HepG2 (cell line): Measurements from ENCODE around the gene WNT5B. TPM values are rescaled to one million over a fixed set of nuclear protein-coding genes. Genes with fewer than 3 reads are reported as not detected.

ENCODE experiments used
- HES4 ChIP-seq: sonication (generic); formaldehyde crosslinking; IDR thresholded peaks from 2 replicates; pipeline ENCODE4 v1.9.0; 2021; ENCODE audit warnings: mild to moderate bottlenecking, missing genetic modification reagents, borderline replicate concordance
- NCOA1 ChIP-seq: sonication (generic); formaldehyde crosslinking; IDR thresholded peaks from 2 replicates; pipeline ENCODE4 v1.9.0; 2021; ENCODE audit warnings: missing genetic modification reagents
- NFKB2 ChIP-seq: sonication (generic); formaldehyde crosslinking; IDR thresholded peaks from 2 replicates; pipeline ENCODE4 v1.4.0; 2020; ENCODE audit warnings: missing genetic modification reagents, borderline replicate concordance
- NPAS2 ChIP-seq: sonication (generic); formaldehyde crosslinking; IDR thresholded peaks from 2 replicates; pipeline ENCODE4 v1.8.0; 2022; ENCODE audit warnings: mild to moderate bottlenecking, missing genetic modification reagents, borderline replicate concordance
- RCOR2 ChIP-seq: IDR thresholded peaks from 2 replicates; pipeline ENCODE4 v1.6.1; 2016; ENCODE audit warnings: missing biosample characterization, missing genetic modification reagents
- SNAI1 ChIP-seq: sonication (generic); formaldehyde crosslinking; IDR thresholded peaks from 2 replicates; pipeline ENCODE4 v1.5.0; 2020; ENCODE audit warnings: mild to moderate bottlenecking, missing genetic modification reagents, borderline replicate concordance
- ZFP36L2 ChIP-seq: sonication (generic); formaldehyde crosslinking; IDR thresholded peaks from 2 replicates; pipeline ENCODE4 v1.4.0; 2020; ENCODE audit warnings: missing genetic modification reagents
- polyA plus RNA-seq, 8 experiments: library from polyadenylated mRNA; depleted of rRNA in 3 of 8; stranded (reverse) in 7 of 8; unstranded in 1 of 8; fragments of >200 nt; fragmentation: Illumina TruSeq in 4 of 8; extraction: Trizol in 4 of 8; gene quantifications; 2 replicates each; pipeline versions ENCODE4 v1.2.1 to v1.2.3, GENCODE V29; 2011 to 2016; ENCODE audit warnings: low read depth in 4 of 8, missing spikeins in 1 of 8, mixed read lengths in 1 of 8; ENCODE audit not compliant: insufficient read depth in 1 of 8
- total RNA-seq, 5 experiments: library from RNA; depleted of rRNA; stranded (reverse); fragments of >200 nt; fragmentation: Illumina TruSeq; extraction: Trizol; gene quantifications; 2 replicates each; pipeline ENCODE4 v1.2.3, GENCODE V29; 2016; ENCODE audit warnings: low read depth in 1 of 5
- TF ChIP-seq, protein P1 (sequence below), 2 experiments: sonication (generic) in 1 of 2; formaldehyde crosslinking in 1 of 2; IDR thresholded peaks; 2 replicates each; pipeline versions ENCODE4 v1.6.1 to v1.9.0; 2014 to 2022; ENCODE audit warnings: antibody characterized with exemption in 1 of 2, borderline replicate concordance in 1 of 2, inconsistent platforms in 1 of 2, low read depth in 1 of 2, missing genetic modification reagents in 1 of 2
- TF ChIP-seq, protein P2 (sequence below): sonication (generic); formaldehyde crosslinking; IDR thresholded peaks from 2 replicates; pipeline ENCODE4 v1.5.1; 2020; ENCODE audit warnings: missing genetic modification reagents, mild to moderate bottlenecking, borderline replicate concordance
- TF ChIP-seq, protein P3 (sequence below): IDR thresholded peaks from 2 replicates; pipeline ENCODE4 v1.6.1; 2016; ENCODE audit warnings: low read depth, missing genetic modification reagents, missing compliant biosample characterization
- TF ChIP-seq, protein P4 (sequence below): sonication (generic); formaldehyde crosslinking; IDR thresholded peaks from 2 replicates; pipeline ENCODE4 v1.8.0; 2022; ENCODE audit warnings: mild to moderate bottlenecking, missing genetic modification reagents, borderline replicate concordance

The WNT5B gene
- total and polyA plus RNA-seq, 2 of the 13 experiments (the other 11 are each of a cell fraction or from before 2014, with no cell fraction given): 0.04 TPM; not detected in 1

DNA sequence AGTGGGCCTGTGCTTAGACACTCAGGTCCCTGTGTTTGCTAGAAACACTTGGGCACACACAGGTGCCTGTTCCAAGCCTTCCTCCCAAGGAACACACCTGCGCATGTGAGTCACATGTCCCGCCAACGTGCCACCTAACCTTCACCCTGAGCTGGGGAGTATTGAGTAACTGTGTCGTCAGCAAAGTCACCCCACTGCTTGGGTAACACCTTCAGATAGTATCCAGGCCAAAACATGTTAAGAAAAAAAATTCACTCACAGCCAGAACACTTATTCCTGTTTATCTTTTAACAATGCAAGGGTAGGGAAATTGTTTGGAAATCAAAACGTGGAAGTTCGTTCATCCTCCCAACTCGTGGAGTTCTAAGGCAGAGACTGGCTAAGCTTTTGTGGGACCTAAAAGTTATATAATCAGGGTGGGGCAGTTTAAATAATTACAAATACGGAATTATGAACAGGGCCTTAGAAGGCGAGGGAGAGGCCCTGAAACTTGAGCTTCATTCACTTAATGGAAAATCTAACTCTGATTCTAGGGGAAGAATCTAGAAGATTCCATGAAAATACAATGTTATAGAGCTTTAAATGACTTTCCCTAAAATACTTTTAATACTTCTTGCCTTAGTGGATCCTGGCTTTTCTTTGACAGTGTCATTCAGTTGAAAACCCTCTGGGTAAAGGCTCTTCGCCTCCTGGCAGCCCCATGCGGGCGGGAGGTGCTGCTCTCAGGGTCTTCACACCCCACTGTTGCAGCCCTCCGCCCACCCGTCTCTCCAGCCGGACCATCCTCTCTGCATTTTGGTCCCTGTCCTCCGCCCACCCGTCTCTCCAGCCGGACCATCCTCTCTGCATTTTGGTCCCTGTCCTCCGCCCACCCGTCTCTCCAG lies 31.5 kb downstream of the WNT5B start (continued):
- peak; percentile 93; the same call in 1 of the 2 replicates for TF ChIP-seq NPAS2 (CRISPR knock-in tag)
- TF ChIP-seq, protein P1, sequence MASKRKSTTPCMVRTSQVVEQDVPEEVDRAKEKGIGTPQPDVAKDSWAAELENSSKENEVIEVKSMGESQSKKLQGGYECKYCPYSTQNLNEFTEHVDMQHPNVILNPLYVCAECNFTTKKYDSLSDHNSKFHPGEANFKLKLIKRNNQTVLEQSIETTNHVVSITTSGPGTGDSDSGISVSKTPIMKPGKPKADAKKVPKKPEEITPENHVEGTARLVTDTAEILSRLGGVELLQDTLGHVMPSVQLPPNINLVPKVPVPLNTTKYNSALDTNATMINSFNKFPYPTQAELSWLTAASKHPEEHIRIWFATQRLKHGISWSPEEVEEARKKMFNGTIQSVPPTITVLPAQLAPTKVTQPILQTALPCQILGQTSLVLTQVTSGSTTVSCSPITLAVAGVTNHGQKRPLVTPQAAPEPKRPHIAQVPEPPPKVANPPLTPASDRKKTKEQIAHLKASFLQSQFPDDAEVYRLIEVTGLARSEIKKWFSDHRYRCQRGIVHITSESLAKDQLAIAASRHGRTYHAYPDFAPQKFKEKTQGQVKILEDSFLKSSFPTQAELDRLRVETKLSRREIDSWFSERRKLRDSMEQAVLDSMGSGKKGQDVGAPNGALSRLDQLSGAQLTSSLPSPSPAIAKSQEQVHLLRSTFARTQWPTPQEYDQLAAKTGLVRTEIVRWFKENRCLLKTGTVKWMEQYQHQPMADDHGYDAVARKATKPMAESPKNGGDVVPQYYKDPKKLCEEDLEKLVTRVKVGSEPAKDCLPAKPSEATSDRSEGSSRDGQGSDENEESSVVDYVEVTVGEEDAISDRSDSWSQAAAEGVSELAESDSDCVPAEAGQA (IDR thresholded peaks at IDR 0.05; ENCODE audit: low read depth): no peak
- TF ChIP-seq, protein P1 (CRISPR knock-in tag; IDR thresholded peaks at IDR 0.05; ENCODE audit: borderline replicate concordance): no peak
- TF ChIP-seq HES4 (CRISPR knock-in tag): no peak
- TF ChIP-seq SNAI1: no peak
- 0 out of 2 replicates have a peak, but pooled peaks have one; percentile 34 for TF ChIP-seq RCOR2 (CRISPR knock-in tag)
- TF ChIP-seq, protein P2, sequence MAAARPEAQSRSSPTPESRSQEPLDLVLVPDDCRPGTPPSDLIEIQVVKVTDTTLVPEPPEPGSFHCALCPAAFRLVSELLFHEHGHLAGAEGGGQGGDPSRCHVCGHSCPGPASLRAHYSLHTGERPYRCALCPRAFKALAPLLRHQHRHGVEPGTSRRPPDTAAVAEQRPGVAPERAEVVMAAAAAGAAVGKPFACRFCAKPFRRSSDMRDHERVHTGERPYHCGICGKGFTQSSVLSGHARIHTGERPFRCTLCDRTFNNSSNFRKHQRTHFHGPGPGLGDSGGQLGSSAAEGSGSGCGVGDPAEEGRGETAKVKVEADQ: no peak
- TF ChIP-seq, protein P3, sequence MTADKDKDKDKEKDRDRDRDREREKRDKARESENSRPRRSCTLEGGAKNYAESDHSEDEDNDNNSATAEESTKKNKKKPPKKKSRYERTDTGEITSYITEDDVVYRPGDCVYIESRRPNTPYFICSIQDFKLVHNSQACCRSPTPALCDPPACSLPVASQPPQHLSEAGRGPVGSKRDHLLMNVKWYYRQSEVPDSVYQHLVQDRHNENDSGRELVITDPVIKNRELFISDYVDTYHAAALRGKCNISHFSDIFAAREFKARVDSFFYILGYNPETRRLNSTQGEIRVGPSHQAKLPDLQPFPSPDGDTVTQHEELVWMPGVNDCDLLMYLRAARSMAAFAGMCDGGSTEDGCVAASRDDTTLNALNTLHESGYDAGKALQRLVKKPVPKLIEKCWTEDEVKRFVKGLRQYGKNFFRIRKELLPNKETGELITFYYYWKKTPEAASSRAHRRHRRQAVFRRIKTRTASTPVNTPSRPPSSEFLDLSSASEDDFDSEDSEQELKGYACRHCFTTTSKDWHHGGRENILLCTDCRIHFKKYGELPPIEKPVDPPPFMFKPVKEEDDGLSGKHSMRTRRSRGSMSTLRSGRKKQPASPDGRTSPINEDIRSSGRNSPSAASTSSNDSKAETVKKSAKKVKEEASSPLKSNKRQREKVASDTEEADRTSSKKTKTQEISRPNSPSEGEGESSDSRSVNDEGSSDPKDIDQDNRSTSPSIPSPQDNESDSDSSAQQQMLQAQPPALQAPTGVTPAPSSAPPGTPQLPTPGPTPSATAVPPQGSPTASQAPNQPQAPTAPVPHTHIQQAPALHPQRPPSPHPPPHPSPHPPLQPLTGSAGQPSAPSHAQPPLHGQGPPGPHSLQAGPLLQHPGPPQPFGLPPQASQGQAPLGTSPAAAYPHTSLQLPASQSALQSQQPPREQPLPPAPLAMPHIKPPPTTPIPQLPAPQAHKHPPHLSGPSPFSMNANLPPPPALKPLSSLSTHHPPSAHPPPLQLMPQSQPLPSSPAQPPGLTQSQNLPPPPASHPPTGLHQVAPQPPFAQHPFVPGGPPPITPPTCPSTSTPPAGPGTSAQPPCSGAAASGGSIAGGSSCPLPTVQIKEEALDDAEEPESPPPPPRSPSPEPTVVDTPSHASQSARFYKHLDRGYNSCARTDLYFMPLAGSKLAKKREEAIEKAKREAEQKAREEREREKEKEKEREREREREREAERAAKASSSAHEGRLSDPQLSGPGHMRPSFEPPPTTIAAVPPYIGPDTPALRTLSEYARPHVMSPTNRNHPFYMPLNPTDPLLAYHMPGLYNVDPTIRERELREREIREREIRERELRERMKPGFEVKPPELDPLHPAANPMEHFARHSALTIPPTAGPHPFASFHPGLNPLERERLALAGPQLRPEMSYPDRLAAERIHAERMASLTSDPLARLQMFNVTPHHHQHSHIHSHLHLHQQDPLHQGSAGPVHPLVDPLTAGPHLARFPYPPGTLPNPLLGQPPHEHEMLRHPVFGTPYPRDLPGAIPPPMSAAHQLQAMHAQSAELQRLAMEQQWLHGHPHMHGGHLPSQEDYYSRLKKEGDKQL (CRISPR knock-in tag): peak; percentile 54; the same call in 1 of the 2 replicates
- TF ChIP-seq NCOA1 (CRISPR knock-in tag): no peak
- no peak for TF ChIP-seq NFKB2 (CRISPR knock-in tag)
- TF ChIP-seq, protein P4, sequence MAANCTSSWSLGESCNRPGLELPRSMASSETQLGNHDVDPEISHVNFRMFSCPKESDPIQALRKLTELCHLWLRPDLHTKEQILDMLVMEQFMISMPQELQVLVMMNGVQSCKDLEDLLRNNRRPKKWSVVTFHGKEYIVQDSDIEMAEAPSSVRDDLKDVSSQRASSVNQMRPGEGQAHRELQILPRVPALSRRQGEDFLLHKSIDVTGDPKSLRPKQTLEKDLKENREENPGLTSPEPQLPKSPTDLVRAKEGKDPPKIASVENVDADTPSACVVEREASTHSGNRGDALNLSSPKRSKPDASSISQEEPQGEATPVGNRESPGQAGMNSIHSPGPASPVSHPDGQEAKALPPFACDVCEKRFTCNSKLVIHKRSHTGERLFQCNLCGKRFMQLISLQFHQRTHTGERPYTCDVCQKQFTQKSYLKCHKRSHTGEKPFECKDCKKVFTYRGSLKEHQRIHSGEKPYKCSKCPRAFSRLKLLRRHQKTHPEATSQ (CRISPR knock-in tag): no peak
- TF ChIP-seq ZFP36L2 (CRISPR knock-in tag): no peak
